Adipose tissue (tissue), 3 donors: ENCODE data around the gene SUMF1. TPM values are rescaled to one million over a fixed set of nuclear protein-coding genes. Genes with fewer than 3 reads are reported as not detected.
A peak's percentile ranks its signal among the peaks of the same experiment; 100 is the strongest.

Experiments
- H3K27ac ChIP-seq: one replicate; pipeline ENCODE4 v1.5.1; 2013; ENCODE audit warnings: low read depth, low read length
- WGBS, 3 donors: extraction: QIAGEN DNeasy Blood & Tissue Kit; methylation state at CpG; one replicate each; pipeline ENCODE4 v1.1.7; 2013; 5-methylcytosine and 5-hydroxymethylcytosine counted together
- polyA plus RNA-seq, 3 donors: library from polyadenylated mRNA; stranded (reverse); fragments of 200-250 nt; gene quantifications; one replicate each; pipeline ENCODE4 v1.2.3, GENCODE V29; 2013
- donor health status: healthy with polysubstance abuse.
- donor health status: Bipolar disorder and iron deficiency.
- donor health status: healthy.

The SUMF1 gene
- 10 to 100 TPM; 11.5 to 19.7 (median 16.5) TPM for polyA plus RNA-seq

DNA sequence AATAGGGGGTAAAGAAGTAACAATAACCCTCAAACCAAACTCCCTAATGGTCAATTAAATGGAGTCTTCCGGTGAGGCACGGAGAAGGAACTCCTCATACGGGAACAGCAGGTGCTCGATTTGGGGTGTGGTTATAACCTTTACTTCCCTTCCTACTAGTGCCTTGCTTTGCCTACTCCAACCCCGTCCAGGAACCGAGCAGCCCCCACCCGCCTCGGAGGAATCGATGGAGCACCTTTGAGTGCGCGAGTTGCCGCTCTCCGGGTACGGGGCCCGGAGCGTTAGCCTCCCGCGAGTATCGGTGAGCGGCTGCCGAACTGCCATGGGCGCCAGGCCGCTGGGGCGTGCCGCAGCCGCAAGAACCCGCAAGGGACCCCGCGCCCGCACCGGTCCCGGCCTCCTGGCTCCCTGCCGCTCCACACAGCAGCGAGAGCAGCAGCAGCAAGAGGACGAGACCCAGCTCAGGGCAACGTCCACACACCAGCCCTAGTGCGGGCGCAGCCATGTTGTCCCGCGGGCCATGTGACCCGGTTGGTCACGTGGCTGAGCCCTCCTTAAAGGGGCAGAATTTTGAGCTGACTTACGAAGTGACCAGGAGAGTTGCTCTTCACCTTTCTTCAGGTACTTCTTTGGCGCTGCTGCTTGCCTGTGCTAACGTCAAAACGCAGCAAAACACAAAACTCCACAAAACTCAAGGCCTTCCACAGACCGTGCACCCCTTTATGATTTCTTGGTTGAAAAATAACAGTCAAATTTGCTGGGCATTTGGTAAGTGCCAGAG, at the start of gene SUMF1:
SUMF1 (minus strand) TSS at position 529 of the 781 bp plus-strand sequence; CDS start at position 505, 24 bp downstream.
- H3K27ac ChIP-seq, result peak within 1 kb of the TSS; percentile 86
- WGBS, 3 donors, result 0 to 1% (median 1%) methylated on average over 47 of the region's 47 CpGs

DNA sequence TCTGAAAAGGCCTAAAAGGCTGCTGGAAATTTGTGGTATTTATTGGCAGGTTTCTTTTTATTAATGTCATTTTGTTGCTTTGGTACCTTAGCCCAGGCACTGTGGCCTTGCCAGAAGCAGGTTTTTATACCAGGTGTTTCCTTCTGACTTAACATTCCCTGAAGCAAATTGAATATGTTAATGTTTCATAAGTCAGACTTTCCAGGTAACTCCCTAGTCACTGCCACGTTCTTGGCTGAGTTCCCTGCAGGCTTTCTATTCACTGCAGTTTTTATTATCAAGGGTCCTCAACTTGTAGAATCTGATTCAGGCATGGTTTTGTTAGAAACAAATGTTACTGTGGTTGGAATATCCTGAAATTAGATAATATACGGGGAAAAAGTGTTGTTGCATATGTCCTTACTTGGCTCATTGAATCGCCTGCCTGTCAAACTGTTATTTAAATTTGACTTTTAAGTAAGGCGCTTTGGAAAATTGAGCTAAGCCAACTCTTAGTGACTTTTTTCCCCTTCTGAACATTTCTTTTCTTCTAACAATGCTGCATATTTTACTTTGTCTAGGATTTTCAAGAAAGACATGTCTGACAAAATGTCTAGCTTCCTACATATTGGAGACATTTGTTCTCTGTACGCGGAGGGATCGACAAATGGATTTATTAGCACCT, 49.0 kb upstream of the SUMF1 start:
- WGBS, 3 donors, result 67 to 68% (median 68%) methylated on average over 7 of the region's 7 CpGs
- no peak overlapping the region for H3K27ac ChIP-seq

DNA sequence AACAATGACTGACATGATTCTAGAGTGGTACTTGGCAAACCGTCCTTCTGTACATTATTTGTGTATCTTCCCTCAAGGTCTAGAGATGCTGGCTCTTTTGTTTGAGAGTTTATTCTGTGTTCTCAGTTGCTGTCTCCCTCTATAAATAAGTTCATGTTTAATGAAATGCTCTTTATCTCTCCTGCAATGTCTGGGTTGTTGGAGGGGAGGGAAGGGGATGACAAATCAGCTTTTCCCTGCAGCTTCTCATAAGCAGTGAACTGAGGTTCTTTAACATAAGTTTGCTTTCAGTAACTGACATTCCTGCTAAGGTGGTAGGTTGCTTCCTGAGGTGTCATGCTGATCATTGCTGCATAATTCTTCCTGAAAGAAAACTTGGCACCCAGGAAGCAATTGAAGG, 47.8 kb upstream of the SUMF1 start:
- no peak overlapping the region for H3K27ac ChIP-seq
- 74 to 80% (median 77%) methylated on average over 1 of the region's 1 CpG for WGBS, 3 donors

DNA sequence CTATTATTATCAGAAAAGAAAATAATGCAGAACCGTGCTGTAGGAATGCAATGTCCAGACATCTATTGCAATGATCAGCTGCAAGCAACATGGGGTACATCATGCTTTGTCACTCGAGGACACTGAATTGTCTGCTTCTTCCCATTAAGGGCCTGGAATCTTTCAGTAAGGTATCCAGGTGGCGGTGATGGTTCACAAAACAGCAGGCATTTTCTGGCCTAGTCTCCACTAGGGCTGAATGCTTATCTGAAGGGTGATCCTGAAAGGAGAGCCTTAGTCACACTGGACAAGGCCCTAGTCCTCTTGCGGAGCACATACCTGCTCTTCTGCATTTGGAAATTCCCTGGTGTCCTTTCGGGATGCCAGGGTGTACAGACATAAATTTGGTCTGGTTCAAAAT, 47.3 kb upstream of the SUMF1 start:
- no peak overlapping the region for H3K27ac ChIP-seq

GRCh38 chr3:4512895-4513616, 46.0 kb upstream of the SUMF1 start:
- no peak overlapping the region for H3K27ac ChIP-seq
- 57 to 67% (median 59%) methylated on average over 14 to 15 of the region's 15 CpGs for WGBS, 3 donors

More for the DNA sequence above, 47.3 kb upstream of the SUMF1 start:
- WGBS, 3 donors, result 81 to 94% (median 91%) methylated on average over 5 of the region's 5 CpGs

DNA sequence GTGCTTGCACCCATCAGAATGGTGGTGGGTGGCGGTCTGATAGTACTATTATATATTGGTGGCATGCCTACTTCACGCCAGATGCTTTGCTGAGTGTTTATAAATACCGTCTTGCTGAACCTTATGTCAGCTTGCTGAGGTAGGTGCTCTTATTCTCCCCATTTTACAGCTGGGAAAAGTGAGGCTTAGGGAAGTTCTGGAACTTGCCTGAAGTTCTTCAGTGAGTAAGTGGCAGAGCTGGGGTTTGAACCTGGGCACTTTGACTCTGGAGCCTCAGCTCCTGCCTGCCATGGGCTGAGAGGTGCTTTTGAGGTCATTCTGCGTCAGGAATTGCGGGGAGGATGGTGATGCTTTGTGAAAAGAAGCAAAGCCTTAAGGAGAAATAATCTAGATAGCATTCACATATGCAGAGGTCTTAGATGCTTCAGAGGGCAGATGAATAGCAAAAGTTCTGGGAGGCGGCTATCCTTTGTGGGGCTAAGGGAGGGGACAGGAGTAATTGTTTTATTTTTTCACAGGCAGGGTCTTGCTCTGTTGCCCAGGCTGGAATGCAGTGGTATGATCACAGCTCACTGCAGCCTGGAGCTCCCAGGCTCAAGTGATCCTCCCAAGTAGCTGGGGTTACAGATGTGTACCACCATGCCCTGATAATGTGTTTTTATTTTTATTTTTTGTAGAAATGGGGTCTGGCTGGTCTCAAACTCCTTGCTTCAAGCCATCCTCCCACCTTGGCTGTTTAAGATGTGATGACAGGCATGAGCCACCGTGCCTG, 44.6 kb upstream of the SUMF1 start:
- no peak overlapping the region for H3K27ac ChIP-seq
- WGBS, 3 donors, result 82 to 89% (median 82%) methylated on average over 7 of the region's 7 CpGs

GRCh38 chr3:4509983-4510755, 43.1 kb upstream of the SUMF1 start:
- H3K27ac ChIP-seq, result no peak overlapping the region
- 77 to 85% (median 77%) methylated on average over 5 of the region's 5 CpGs for WGBS, 3 donors

DNA sequence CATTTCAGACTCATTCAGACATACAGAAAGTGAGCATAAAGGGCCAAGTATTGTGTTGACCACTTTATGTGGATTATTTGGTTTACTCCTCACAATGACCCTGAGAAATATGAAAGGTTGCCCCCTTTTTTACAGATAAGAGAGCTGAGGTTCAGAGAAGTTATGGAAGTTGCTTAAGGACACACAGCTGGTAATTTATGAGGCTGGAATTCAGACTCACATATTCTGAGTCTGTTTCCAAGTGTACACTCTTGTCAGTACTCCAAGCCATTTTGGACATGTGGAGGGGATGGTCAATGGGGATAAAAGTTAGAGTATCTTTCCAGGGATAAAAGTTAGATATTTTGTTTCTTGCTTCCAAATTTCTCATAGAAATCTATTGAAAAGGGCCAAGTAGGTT, 42.0 kb upstream of the SUMF1 start:
- no peak overlapping the region for H3K27ac ChIP-seq

DNA sequence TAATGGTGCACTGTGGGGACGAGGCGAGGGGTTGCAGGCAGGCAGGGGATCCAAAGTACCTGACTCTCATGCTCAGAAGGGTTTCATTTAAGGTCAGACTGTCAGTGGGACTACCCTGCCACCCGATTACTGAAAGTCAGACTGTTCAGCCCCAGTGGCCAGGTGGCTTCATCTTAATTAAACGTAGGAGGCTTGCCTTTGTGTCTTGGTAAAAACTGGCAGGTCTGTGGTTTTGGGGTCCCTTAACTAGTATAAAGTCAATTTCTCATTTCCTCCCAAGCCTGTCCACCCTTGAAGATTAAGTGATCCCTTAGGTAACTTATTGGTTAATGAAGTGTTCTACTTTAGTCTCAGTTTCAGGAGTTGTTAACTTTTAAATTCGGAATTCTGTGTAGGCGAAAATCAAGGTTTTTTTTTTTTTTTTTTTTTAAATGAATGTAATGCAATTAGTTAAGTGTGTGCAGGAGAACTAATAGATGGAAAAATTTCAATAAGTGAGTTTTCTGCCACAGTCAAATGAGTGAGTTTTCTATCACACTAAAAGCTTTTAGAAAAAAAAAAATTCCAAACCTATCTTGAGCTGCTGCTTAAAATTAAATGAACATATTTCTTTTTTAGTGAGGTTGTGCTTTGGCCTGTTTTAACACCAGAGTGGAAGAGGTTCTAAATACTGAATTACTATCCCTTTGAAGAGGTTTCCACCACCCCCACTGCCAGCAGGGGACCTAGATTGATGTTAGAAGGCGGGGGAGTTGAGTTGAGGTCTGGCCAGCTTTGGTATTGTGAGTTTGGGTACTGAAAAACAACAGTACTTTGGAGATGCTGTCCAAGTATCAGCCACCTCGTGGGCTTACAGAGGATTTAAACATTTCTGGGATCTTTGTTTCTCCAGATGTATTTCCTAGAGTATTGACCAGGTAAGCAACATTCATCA, 41.2 kb upstream of the SUMF1 start:
- no peak overlapping the region for H3K27ac ChIP-seq
- WGBS, 3 donors, result 75 to 78% (median 76%) methylated on average over 8 of the region's 8 CpGs

- no peak overlapping the region for H3K27ac ChIP-seq
- WGBS, 3 donors, result 55 to 79% (median 62%) methylated on average over 5 of the region's 5 CpGs
These were observed 40.0 kb upstream of the SUMF1 start for GRCh38 chr3:4507024-4507596.

GRCh38 chr3:4506559-4507023, 39.5 kb upstream of the SUMF1 start:
- 74 to 89% (median 83%) methylated on average over 2 of the region's 2 CpGs for WGBS, 3 donors
- no peak overlapping the region for H3K27ac ChIP-seq

DNA sequence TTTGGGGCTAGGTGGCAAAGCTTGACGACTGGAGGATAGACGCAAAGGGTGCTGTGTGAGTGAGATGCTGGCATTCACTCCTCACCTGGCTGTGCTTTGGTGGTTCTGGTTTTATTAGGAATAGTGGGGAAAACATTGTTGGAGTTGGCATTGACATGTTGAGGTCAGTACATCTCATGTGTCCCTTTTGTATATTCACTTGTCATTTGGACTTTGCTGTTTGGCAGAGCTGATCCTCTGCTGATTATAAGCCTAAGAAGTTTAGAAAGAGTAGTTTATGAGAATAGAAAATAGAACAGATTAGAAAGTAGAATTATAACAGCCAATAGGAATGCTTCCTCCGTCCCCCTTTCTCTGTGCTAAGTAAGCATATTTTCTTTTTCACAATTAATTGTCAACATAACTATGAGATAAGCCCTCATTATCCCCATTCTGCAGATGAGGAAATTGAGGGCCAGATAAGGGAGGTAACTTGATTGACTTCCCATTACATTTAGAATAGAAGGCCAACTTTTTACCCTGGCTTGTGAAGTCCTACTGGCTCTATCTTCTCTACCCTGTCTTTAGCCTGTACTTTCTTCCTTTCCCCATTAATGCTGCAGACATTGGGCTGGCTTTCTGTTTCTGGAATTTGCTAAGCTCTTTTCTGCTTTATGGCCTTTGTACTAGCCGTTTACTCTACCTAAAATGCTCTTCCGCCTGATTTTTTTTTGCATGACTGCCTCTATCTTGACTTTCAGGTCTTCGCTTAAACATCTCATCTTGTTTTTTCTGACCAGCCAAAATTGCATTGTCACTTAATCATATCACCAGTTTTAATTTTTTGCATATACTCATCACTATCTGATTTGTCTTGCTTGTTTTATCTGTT, 38.9 kb upstream of the SUMF1 start:
- no peak overlapping the region for H3K27ac ChIP-seq
- WGBS, 3 donors, result 93 to 95% (median 93%) methylated on average over 6 of the region's 6 CpGs

DNA sequence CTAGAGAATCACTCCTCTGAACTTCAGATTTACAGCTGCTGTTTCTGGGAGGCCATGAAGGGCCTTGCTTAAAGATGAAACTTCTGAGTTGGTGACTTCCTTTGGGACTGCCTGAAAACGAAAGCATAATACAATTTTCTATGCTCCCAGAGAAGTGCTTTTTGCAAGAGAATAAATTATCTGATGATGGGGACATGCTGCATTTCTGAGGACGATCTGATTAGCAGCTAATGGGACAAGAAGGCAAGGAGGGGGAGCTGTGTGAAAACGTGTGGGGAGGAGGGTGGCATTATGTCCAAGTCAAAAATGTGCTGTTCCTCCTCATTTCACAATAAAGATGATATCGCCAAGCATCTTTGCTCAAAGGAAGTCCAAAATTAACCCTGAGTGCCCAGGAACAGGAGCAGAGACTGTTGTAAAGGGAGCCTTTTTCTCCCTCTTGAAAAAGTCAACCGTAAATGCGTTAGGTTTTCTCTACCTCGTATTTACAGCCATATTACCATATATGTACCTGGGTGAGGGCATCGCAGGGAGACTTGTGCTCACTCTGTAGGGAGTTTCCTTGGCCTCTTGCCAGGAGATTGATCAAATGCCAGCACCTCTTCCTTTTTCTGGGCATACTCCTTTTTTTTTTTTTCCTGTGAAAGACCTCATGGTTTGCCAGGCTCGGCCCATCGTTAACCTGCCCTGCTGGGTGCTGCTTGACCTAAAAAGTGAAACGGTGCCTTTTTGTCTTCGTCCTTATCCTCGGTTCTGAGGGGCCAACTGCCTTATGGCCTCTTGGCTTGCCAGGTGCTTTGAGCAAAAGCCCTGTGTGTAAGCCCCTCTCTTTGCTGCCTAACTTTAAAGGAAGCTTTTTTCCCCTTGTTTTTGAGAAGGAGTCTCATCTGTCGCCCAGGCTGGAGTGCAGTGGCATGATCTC, 37.5 kb upstream of the SUMF1 start:
- 18 to 51% (median 24%) methylated on average over 14 of the region's 14 CpGs for WGBS, 3 donors
- H3K27ac ChIP-seq, result no peak overlapping the region

GRCh38 chr3:4503050-4503449, 36.0 kb upstream of the SUMF1 start:
- no peak overlapping the region for H3K27ac ChIP-seq
- 70 to 72% (median 71%) methylated on average over 5 of the region's 5 CpGs for WGBS, 3 donors

- 74 to 84% (median 84%) methylated on average over 9 of the region's 9 CpGs for WGBS, 3 donors
- no peak overlapping the region for H3K27ac ChIP-seq
These were observed 34.9 kb upstream of the SUMF1 start for GRCh38 chr3:4501927-4502326.
